ENCODE data around the gene FHL3. TPM values are rescaled to one million over a fixed set of nuclear protein-coding genes. Genes with fewer than 3 reads are reported as not detected.

FHL3 gene
- total and polyA plus RNA-seq, 2 experiments from 2014 or later: 28.3 to 49.0 TPM

DNA sequence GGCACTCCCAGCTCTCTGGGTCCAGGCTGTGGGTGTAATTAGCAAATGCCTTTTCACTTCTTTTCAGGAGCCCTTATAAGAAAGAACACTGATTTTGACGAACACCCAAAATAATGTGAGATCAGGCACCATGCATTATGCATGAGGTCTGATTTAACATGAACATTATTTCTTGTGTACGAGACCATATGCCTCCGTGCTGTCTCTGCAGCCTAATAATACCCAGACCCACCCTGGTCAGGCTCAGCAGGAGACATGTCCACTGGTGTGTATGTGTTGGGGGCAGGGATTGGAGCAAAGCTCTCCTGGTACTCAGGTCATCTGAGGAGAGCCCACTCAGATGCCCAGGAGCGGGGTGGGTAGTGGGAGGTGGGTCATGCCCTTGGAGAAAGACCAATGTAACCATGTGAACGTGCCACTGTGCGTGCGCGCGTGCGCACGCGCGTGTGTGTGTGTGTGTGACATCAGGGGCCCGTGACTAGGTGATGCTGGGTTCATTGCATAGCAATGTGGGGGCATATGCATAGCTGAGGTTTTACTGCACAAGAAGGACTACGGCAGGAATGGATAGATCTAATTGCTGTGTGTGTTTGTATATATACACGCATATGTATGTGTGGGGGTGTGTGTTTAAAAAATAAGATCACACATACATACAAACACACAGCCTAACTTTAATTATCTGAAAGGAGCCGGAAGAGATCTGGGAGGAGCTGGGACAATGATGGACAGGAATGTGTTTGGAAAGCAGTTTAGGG lies 34.2 kb upstream of the FHL3 start:
- H3K4me3 ChIP-seq: no peak overlapping the region
- H3K27me3 ChIP-seq (ENCODE audit: insufficient read depth): peaks cover 20% of the 10 kb centered on the region
- no peak overlapping the region for H3K27ac ChIP-seq (ENCODE audit: low read depth)
- 0 out of 2 replicates have a peak, but pooled peaks cover 3% of the 10 kb centered on the region for H3F3A ChIP-seq (replicated peaks; ENCODE audit: low read depth)
- H3K4me3 Mint-ChIP-seq: no peak overlapping the region; the same call in 2 of the 3 replicates
- H4K20me1 ChIP-seq (replicated peaks; ENCODE audit: insufficient read depth): peaks cover 12% of the 10 kb centered on the region
- no peak overlapping the region for H2AFZ ChIP-seq
- TF ChIP-seq, protein P1, sequence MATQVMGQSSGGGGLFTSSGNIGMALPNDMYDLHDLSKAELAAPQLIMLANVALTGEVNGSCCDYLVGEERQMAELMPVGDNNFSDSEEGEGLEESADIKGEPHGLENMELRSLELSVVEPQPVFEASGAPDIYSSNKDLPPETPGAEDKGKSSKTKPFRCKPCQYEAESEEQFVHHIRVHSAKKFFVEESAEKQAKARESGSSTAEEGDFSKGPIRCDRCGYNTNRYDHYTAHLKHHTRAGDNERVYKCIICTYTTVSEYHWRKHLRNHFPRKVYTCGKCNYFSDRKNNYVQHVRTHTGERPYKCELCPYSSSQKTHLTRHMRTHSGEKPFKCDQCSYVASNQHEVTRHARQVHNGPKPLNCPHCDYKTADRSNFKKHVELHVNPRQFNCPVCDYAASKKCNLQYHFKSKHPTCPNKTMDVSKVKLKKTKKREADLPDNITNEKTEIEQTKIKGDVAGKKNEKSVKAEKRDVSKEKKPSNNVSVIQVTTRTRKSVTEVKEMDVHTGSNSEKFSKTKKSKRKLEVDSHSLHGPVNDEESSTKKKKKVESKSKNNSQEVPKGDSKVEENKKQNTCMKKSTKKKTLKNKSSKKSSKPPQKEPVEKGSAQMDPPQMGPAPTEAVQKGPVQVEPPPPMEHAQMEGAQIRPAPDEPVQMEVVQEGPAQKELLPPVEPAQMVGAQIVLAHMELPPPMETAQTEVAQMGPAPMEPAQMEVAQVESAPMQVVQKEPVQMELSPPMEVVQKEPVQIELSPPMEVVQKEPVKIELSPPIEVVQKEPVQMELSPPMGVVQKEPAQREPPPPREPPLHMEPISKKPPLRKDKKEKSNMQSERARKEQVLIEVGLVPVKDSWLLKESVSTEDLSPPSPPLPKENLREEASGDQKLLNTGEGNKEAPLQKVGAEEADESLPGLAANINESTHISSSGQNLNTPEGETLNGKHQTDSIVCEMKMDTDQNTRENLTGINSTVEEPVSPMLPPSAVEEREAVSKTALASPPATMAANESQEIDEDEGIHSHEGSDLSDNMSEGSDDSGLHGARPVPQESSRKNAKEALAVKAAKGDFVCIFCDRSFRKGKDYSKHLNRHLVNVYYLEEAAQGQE (IDR thresholded peaks at IDR 0.05; ENCODE audit: unreplicated experiment): no peak
- TF ChIP-seq CREB1 (CRISPR knock-in tag; IDR thresholded peaks at IDR 0.05; ENCODE audit: low read depth): no peak
- TF ChIP-seq EZH2phosphoT487 (IDR thresholded peaks at IDR 0.05; ENCODE audit: unreplicated experiment): no peak
- TF ChIP-seq POLR2AphosphoS5 (IDR thresholded peaks at IDR 0.05; ENCODE audit: low read depth): no peak
- TF ChIP-seq, protein P2, sequence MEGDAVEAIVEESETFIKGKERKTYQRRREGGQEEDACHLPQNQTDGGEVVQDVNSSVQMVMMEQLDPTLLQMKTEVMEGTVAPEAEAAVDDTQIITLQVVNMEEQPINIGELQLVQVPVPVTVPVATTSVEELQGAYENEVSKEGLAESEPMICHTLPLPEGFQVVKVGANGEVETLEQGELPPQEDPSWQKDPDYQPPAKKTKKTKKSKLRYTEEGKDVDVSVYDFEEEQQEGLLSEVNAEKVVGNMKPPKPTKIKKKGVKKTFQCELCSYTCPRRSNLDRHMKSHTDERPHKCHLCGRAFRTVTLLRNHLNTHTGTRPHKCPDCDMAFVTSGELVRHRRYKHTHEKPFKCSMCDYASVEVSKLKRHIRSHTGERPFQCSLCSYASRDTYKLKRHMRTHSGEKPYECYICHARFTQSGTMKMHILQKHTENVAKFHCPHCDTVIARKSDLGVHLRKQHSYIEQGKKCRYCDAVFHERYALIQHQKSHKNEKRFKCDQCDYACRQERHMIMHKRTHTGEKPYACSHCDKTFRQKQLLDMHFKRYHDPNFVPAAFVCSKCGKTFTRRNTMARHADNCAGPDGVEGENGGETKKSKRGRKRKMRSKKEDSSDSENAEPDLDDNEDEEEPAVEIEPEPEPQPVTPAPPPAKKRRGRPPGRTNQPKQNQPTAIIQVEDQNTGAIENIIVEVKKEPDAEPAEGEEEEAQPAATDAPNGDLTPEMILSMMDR (conservative IDR thresholded peaks at IDR 0.05; ENCODE audit: low read depth in 2 of 2): no peak
- TF ChIP-seq, protein P3, sequence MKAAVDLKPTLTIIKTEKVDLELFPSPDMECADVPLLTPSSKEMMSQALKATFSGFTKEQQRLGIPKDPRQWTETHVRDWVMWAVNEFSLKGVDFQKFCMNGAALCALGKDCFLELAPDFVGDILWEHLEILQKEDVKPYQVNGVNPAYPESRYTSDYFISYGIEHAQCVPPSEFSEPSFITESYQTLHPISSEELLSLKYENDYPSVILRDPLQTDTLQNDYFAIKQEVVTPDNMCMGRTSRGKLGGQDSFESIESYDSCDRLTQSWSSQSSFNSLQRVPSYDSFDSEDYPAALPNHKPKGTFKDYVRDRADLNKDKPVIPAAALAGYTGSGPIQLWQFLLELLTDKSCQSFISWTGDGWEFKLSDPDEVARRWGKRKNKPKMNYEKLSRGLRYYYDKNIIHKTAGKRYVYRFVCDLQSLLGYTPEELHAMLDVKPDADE (IDR thresholded peaks at IDR 0.05): no peak
- TF ChIP-seq STAT1 (IDR thresholded peaks at IDR 0.05; ENCODE audit: unreplicated experiment): no peak
- TF ChIP-seq EZH2 (IDR thresholded peaks at IDR 0.05; ENCODE audit: low read depth, unreplicated experiment): no peak
- TF ChIP-seq ZNF331 (CRISPR knock-in tag; IDR thresholded peaks at IDR 0.05; ENCODE audit: low read depth): no peak
- TF ChIP-seq ZNF114 (CRISPR knock-in tag; IDR thresholded peaks at IDR 0.05): no peak
- no peak for TF ChIP-seq NANOG (IDR thresholded peaks at IDR 0.05; ENCODE audit: borderline replicate concordance)
- TF ChIP-seq, protein P4, sequence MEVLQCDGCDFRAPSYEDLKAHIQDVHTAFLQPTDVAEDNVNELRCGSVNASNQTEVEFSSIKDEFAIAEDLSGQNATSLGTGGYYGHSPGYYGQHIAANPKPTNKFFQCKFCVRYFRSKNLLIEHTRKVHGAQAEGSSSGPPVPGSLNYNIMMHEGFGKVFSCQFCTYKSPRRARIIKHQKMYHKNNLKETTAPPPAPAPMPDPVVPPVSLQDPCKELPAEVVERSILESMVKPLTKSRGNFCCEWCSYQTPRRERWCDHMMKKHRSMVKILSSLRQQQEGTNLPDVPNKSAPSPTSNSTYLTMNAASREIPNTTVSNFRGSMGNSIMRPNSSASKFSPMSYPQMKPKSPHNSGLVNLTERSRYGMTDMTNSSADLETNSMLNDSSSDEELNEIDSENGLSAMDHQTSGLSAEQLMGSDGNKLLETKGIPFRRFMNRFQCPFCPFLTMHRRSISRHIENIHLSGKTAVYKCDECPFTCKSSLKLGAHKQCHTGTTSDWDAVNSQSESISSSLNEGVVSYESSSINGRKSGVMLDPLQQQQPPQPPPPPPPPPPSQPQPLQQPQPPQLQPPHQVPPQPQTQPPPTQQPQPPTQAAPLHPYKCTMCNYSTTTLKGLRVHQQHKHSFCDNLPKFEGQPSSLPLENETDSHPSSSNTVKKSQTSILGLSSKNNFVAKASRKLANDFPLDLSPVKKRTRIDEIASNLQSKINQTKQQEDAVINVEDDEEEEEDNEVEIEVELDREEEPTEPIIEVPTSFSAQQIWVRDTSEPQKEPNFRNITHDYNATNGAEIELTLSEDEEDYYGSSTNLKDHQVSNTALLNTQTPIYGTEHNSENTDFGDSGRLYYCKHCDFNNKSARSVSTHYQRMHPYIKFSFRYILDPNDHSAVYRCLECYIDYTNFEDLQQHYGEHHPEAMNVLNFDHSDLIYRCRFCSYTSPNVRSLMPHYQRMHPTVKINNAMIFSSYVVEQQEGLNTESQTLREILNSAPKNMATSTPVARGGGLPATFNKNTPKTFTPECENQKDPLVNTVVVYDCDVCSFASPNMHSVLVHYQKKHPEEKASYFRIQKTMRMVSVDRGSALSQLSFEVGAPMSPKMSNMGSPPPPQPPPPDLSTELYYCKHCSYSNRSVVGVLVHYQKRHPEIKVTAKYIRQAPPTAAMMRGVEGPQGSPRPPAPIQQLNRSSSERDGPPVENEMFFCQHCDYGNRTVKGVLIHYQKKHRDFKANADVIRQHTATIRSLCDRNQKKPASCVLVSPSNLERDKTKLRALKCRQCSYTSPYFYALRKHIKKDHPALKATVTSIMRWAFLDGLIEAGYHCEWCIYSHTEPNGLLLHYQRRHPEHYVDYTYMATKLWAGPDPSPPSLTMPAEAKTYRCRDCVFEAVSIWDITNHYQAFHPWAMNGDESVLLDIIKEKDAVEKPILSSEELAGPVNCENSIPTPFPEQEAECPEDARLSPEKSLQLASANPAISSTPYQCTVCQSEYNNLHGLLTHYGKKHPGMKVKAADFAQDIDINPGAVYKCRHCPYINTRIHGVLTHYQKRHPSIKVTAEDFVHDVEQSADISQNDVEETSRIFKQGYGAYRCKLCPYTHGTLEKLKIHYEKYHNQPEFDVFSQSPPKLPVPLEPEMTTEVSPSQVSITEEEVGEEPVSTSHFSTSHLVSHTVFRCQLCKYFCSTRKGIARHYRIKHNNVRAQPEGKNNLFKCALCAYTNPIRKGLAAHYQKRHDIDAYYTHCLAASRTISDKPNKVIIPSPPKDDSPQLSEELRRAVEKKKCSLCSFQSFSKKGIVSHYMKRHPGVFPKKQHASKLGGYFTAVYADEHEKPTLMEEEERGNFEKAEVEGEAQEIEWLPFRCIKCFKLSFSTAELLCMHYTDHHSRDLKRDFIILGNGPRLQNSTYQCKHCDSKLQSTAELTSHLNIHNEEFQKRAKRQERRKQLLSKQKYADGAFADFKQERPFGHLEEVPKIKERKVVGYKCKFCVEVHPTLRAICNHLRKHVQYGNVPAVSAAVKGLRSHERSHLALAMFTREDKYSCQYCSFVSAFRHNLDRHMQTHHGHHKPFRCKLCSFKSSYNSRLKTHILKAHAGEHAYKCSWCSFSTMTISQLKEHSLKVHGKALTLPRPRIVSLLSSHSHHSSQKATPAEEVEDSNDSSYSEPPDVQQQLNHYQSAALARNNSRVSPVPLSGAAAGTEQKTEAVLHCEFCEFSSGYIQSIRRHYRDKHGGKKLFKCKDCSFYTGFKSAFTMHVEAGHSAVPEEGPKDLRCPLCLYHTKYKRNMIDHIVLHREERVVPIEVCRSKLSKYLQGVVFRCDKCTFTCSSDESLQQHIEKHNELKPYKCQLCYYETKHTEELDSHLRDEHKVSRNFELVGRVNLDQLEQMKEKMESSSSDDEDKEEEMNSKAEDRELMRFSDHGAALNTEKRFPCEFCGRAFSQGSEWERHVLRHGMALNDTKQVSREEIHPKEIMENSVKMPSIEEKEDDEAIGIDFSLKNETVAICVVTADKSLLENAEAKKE (CRISPR knock-in tag; IDR thresholded peaks at IDR 0.05): no peak
- TF ChIP-seq JUNB (IDR thresholded peaks at IDR 0.05; ENCODE audit: unreplicated experiment): no peak
- ATAC-seq (no peak), DNase-seq (ENCODE audit: low spot score) (no peak)
- peaks cover 14% of the 10 kb centered on the region for H3K27me3 Mint-ChIP-seq (ENCODE audit: insufficient read depth, low read depth, poor library complexity)
- H3K36me3 Mint-ChIP-seq (ENCODE audit: low read depth): peaks cover 43% of the 10 kb centered on the region
- H3K4me1 Mint-ChIP-seq: peaks cover 33% of the 10 kb centered on the region
- H3K9me3 Mint-ChIP-seq: peaks cover 4% of the 10 kb centered on the region
- H3K79me2 ChIP-seq (replicated peaks; ENCODE audit: insufficient read depth): peaks cover 14% of the 10 kb centered on the region
- no peaks in the 10 kb centered on the region for H3K36me3 ChIP-seq (ENCODE audit: insufficient read depth)
- H3K4me2 ChIP-seq: no peak overlapping the region
- peaks cover 7% of the 10 kb centered on the region for H3K4me1 ChIP-seq (ENCODE audit: insufficient read depth)
- H3K9me2 ChIP-seq (ENCODE audit: insufficient read depth): no peaks in the 10 kb centered on the region; the same call in 1 of the 2 replicates
- H3K27ac Mint-ChIP-seq: no peak overlapping the region

Measured in GM23338 (cell line).